HEK293 (cell line): ENCODE results near the gene MAP4K4.

ENCODE experiments used
- IKZF3 ChIP-seq: fragments of 450-650 bp; IDR thresholded peaks from 2 replicates; pipeline ENCODE4 v1.5.0; 2018; ENCODE audit warnings: missing biosample characterization, mild to moderate bottlenecking, missing genetic modification characterization, moderate library complexity
- KLF7 ChIP-seq: fragments of 450-650 bp; formaldehyde crosslinking; IDR thresholded peaks from 2 replicates; pipeline ENCODE4 v1.5.1; 2016; ENCODE audit warnings: missing biosample characterization, missing genetic modification characterization, borderline replicate concordance
- PBX3 ChIP-seq: sonication (generic); formaldehyde crosslinking; IDR thresholded peaks from 2 replicates; pipeline ENCODE4 v1.8.1; 2022; ENCODE audit warnings: mild to moderate bottlenecking, moderate library complexity, missing genetic modification reagents
- PRDM1 ChIP-seq: fragments of 450-650 bp; formaldehyde crosslinking; IDR thresholded peaks from 2 replicates; pipeline ENCODE4; 2016; ENCODE audit warnings: missing biosample characterization, missing genetic modification characterization
- SCRT1 ChIP-seq: fragments of 450-650 bp; formaldehyde crosslinking; IDR thresholded peaks from 2 replicates; pipeline ENCODE4 v1.5.1; 2016; ENCODE audit warnings: missing biosample characterization, missing genetic modification characterization, borderline replicate concordance
- SP2 ChIP-seq: fragments of 450-650 bp; formaldehyde crosslinking; IDR thresholded peaks from 2 replicates; pipeline ENCODE4 v1.5.1; 2016; ENCODE audit warnings: missing biosample characterization, missing genetic modification characterization
- TRIM28 ChIP-seq: IDR thresholded peaks from 2 replicates; pipeline ENCODE4 v1.6.1; 2011; ENCODE audit warnings: low read length, control low read depth, borderline replicate concordance
- TSHZ1 ChIP-seq: fragments of 450-650 bp; formaldehyde crosslinking; IDR thresholded peaks from 2 replicates; pipeline ENCODE4 v1.5.1; 2016; ENCODE audit warnings: missing biosample characterization, missing genetic modification characterization, borderline replicate concordance
- ZBTB48 ChIP-seq: fragments of 450-650 bp; formaldehyde crosslinking; IDR thresholded peaks from 2 replicates; pipeline ENCODE4 v1.5.1; 2016; ENCODE audit warnings: missing biosample characterization, missing genetic modification characterization
- ZFP3 ChIP-seq: fragments of 450-650 bp; formaldehyde crosslinking; IDR thresholded peaks from 2 replicates; pipeline ENCODE4 v1.5.1; 2016; ENCODE audit warnings: low read depth, missing biosample characterization, missing genetic modification characterization
- ZFP41 ChIP-seq: fragments of 450-650 bp; formaldehyde crosslinking; IDR thresholded peaks from 2 replicates; pipeline ENCODE4 v1.5.1; 2016; ENCODE audit warnings: missing biosample characterization, missing genetic modification characterization, borderline replicate concordance
- ZIC2 ChIP-seq: fragments of 450-650 bp; formaldehyde crosslinking; IDR thresholded peaks from 2 replicates; pipeline ENCODE4 v1.5.1; 2016; ENCODE audit warnings: missing biosample characterization, missing genetic modification characterization
- ZNF140 ChIP-seq: fragments of 450-650 bp; formaldehyde crosslinking; IDR thresholded peaks from 2 replicates; pipeline ENCODE4 v1.5.1; 2016; ENCODE audit warnings: missing biosample characterization, missing genetic modification characterization
- ZNF146 ChIP-seq: fragments of 450-650 bp; formaldehyde crosslinking; IDR thresholded peaks from 2 replicates; pipeline ENCODE4 v1.5.1; 2016; ENCODE audit warnings: missing biosample characterization, missing genetic modification characterization
- ZNF221 ChIP-seq: fragments of 450-650 bp; formaldehyde crosslinking; IDR thresholded peaks from 2 replicates; pipeline ENCODE4 v1.5.1; 2017; ENCODE audit warnings: missing biosample characterization, missing genetic modification characterization, borderline replicate concordance
- ZNF24 ChIP-seq: fragments of 450-650 bp; formaldehyde crosslinking; IDR thresholded peaks from 2 replicates; pipeline ENCODE4 v1.5.1; 2016; ENCODE audit warnings: missing biosample characterization, missing genetic modification characterization
- ZNF391 ChIP-seq: fragments of 450-650 bp; formaldehyde crosslinking; IDR thresholded peaks from 2 replicates; pipeline ENCODE4 v1.5.1; 2016; ENCODE audit warnings: low read depth, missing biosample characterization, missing genetic modification characterization, borderline replicate concordance
- ZNF473 ChIP-seq: fragments of 450-650 bp; formaldehyde crosslinking; IDR thresholded peaks from 2 replicates; pipeline ENCODE4 v1.5.1; 2017; ENCODE audit warnings: missing biosample characterization, missing genetic modification characterization
- ZNF530 ChIP-seq: fragments of 450-650 bp; formaldehyde crosslinking; IDR thresholded peaks from 2 replicates; pipeline ENCODE4 v1.5.1; 2016; ENCODE audit warnings: low read depth, missing biosample characterization, missing genetic modification characterization
- ZNF600 ChIP-seq: fragments of 450-650 bp; formaldehyde crosslinking; IDR thresholded peaks from 2 replicates; pipeline ENCODE4 v1.5.1; 2016; ENCODE audit warnings: missing biosample characterization, missing genetic modification characterization
- ZNF610 ChIP-seq: fragments of 450-650 bp; formaldehyde crosslinking; IDR thresholded peaks from 2 replicates; pipeline ENCODE4 v1.5.1; 2016; ENCODE audit warnings: missing biosample characterization, missing genetic modification characterization, borderline replicate concordance
- ZNF626 ChIP-seq: fragments of 450-650 bp; sonication (Bioruptor Pico); formaldehyde crosslinking; IDR thresholded peaks from 2 replicates; pipeline ENCODE4 v1.5.1; 2018; ENCODE audit warnings: missing biosample characterization, missing genetic modification characterization, inconsistent platforms
- ZNF660 ChIP-seq: fragments of 450-650 bp; IDR thresholded peaks from 2 replicates; pipeline ENCODE4 v1.5.1; 2018; ENCODE audit warnings: missing biosample characterization, mild to moderate bottlenecking, missing genetic modification characterization
- ZNF76 ChIP-seq: fragments of 450-650 bp; formaldehyde crosslinking; IDR thresholded peaks from 2 replicates; pipeline ENCODE4; 2016; ENCODE audit warnings: low read depth, missing biosample characterization, missing genetic modification characterization, borderline replicate concordance
- ZNF785 ChIP-seq: fragments of 450-650 bp; formaldehyde crosslinking; IDR thresholded peaks from 2 replicates; pipeline ENCODE4 v1.5.1; 2016; ENCODE audit warnings: missing biosample characterization, missing genetic modification characterization
- ZNF792 ChIP-seq: fragments of 450-650 bp; formaldehyde crosslinking; IDR thresholded peaks from 2 replicates; pipeline ENCODE4 v1.5.1; 2016; ENCODE audit warnings: missing biosample characterization, missing genetic modification characterization
- ZSCAN16 ChIP-seq: fragments of 450-650 bp; formaldehyde crosslinking; IDR thresholded peaks from 2 replicates; pipeline ENCODE4 v1.5.1; 2016; ENCODE audit warnings: missing biosample characterization, missing genetic modification characterization
- ZSCAN30 ChIP-seq: fragments of 450-650 bp; IDR thresholded peaks from 2 replicates; pipeline ENCODE4 v1.5.1; 2018; ENCODE audit warnings: missing biosample characterization, mild to moderate bottlenecking, missing genetic modification characterization, moderate library complexity
- TF ChIP-seq, protein P1 (sequence below): fragments of 450-650 bp; formaldehyde crosslinking; IDR thresholded peaks from 2 replicates; pipeline ENCODE4 v1.5.1; 2016; ENCODE audit warnings: missing biosample characterization, missing genetic modification characterization
- TF ChIP-seq, protein P2 (sequence below): fragments of 450-650 bp; formaldehyde crosslinking; IDR thresholded peaks from 2 replicates; pipeline ENCODE4 v1.5.1; 2016; ENCODE audit warnings: missing biosample characterization, missing genetic modification characterization

The MAP4K4 gene

GRCh38 chr2:101697124-101698013 is at the start of gene MAP4K4 (continued):
- TF ChIP-seq ZNF24 (tag by site-specific recombination) (no peak), ZNF610 (tag by site-specific recombination) (no peak), ZNF146 (tag by site-specific recombination) (no peak), ZSCAN16 (no peak), ZBTB48 (0 out of 2 replicates have a peak, but pooled peaks have one; percentile 17), ZFP3 (tag by site-specific recombination) (no peak), ZIC2 (tag by site-specific recombination) (no peak), ZNF626 (tag by site-specific recombination) (no peak), PRDM1 (tag by site-specific recombination) (no peak), ZNF530 (tag by site-specific recombination) (no peak), TRIM28 (no peak), TSHZ1 (tag by site-specific recombination) (no peak), ZNF140 (tag by site-specific recombination) (no peak), ZNF221 (tag by site-specific recombination) (no peak), ZNF600 (tag by site-specific recombination) (no peak), IKZF3 (tag by site-specific recombination) (peak; percentile 93), PBX3 (CRISPR knock-in tag) (no peak), SCRT1 (no peak), ZNF391 (tag by site-specific recombination) (no peak), SP2 (tag by site-specific recombination) (peak; percentile 47), KLF7 (0 out of 2 replicates have a peak, but pooled peaks have one; percentile 63), ZSCAN30 (peak; percentile 50; the same call in 1 of the 2 replicates), ZNF76 (tag by site-specific recombination) (no peak), ZNF473 (tag by site-specific recombination) (no peak), ZNF785 (tag by site-specific recombination) (no peak), ZNF792 (tag by site-specific recombination) (no peak), ZNF660 (tag by site-specific recombination) (peak; percentile 67; the same call in 1 of the 2 replicates), ZFP41 (no peak)
- TF ChIP-seq, protein P1, sequence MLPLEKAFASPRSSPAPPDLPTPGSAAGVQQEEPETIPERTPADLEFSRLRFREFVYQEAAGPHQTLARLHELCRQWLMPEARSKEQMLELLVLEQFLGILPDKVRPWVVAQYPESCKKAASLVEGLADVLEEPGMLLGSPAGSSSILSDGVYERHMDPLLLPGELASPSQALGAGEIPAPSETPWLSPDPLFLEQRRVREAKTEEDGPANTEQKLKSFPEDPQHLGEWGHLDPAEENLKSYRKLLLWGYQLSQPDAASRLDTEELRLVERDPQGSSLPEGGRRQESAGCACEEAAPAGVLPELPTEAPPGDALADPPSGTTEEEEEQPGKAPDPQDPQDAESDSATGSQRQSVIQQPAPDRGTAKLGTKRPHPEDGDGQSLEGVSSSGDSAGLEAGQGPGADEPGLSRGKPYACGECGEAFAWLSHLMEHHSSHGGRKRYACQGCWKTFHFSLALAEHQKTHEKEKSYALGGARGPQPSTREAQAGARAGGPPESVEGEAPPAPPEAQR (tag by site-specific recombination): no peak
- TF ChIP-seq, protein P2, sequence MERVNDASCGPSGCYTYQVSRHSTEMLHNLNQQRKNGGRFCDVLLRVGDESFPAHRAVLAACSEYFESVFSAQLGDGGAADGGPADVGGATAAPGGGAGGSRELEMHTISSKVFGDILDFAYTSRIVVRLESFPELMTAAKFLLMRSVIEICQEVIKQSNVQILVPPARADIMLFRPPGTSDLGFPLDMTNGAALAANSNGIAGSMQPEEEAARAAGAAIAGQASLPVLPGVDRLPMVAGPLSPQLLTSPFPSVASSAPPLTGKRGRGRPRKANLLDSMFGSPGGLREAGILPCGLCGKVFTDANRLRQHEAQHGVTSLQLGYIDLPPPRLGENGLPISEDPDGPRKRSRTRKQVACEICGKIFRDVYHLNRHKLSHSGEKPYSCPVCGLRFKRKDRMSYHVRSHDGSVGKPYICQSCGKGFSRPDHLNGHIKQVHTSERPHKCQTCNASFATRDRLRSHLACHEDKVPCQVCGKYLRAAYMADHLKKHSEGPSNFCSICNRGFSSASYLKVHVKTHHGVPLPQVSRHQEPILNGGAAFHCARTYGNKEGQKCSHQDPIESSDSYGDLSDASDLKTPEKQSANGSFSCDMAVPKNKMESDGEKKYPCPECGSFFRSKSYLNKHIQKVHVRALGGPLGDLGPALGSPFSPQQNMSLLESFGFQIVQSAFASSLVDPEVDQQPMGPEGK (tag by site-specific recombination): peak; percentile 55; the same call in 1 of the 2 replicates
